HL-60 (cell line): ENCODE data around the gene FEV.

Source experiments
- DNase-seq, 2 experiments: peaks; one replicate each; pipeline ENCODE4 v3.0.0-alpha.2; 2010 to 2020; ENCODE audit warnings: low read depth in 1 of 2, low spot score in 1 of 2
- H3K27ac ChIP-seq: fragments of 250-450 bp; sonication (Bioruptor Pico); replicated peaks from 2 replicates; pipeline ENCODE4 v1.5.1; 2020; ENCODE audit warnings: mild to moderate bottlenecking, moderate library complexity
- H3K27me3 ChIP-seq: fragments of 250-450 bp; sonication (Bioruptor Pico); 2 replicates; pipeline ENCODE4 v1.5.1; 2021; ENCODE audit warnings: mild to moderate bottlenecking, moderate library complexity; ENCODE audit not compliant: insufficient read depth, poor library complexity, severe bottlenecking
- H3K4me3 ChIP-seq: replicated peaks from 2 replicates; pipeline ENCODE4 v1.5.1; 2011; ENCODE audit warnings: mild to moderate bottlenecking, control low read depth, low read length; ENCODE audit not compliant: insufficient read depth
- CTCF ChIP-seq: IDR thresholded peaks from one replicate; pipeline ENCODE4 v1.5.1; 2011; ENCODE audit warnings: low read length, control low read depth, inconsistent platforms; ENCODE audit not compliant: insufficient read depth
- GABPA ChIP-seq: IDR thresholded peaks from 2 replicates; pipeline ENCODE4 v1.6.1; 2012; ENCODE audit warnings: low read depth
- POLR2AphosphoS5 ChIP-seq: IDR thresholded peaks from 2 replicates; pipeline ENCODE4 v1.6.1; 2012; ENCODE audit warnings: low read depth
- SPI1 ChIP-seq: IDR thresholded peaks from 2 replicates; pipeline ENCODE4 v1.6.1; 2012; ENCODE audit warnings: low read depth, mild to moderate bottlenecking, borderline replicate concordance
- TF ChIP-seq, protein P1 (sequence below): IDR thresholded peaks from 2 replicates; pipeline ENCODE4 v1.6.1; 2012; ENCODE audit warnings: low read depth; ENCODE audit not compliant: insufficient replicate concordance

The FEV gene

DNA sequence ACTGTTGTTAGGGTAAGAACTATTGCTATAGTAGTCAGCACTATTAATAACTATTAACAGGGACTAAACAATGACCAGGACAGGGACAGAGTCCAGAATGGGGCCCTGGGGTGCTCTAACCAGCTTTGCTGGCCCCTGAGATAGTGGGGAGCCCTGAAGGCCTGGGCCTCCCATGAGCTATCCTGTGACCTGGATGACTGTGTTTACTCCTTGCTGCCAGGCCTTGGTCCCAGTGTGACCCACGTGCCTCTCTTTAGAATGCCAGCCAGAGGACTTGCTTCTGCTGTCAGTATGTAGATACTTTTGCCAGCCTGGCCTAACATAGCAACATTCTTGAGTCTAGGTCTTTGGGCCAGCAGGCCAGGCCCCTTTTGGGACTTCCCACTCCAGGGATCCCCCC lies 14.1 kb downstream of the FEV start:
- TF ChIP-seq SPI1 = no peak
- TF ChIP-seq GABPA = no peak
- no peak for TF ChIP-seq POLR2AphosphoS5
- no peak for TF ChIP-seq CTCF
- Histone ChIP-seq H3K27me3 (peaks cover 8% of the 10 kb centered on the region), H3K27ac (no peak overlapping the region), H3K4me3 (no peak overlapping the region)
- no peak for DNase-seq

DNA sequence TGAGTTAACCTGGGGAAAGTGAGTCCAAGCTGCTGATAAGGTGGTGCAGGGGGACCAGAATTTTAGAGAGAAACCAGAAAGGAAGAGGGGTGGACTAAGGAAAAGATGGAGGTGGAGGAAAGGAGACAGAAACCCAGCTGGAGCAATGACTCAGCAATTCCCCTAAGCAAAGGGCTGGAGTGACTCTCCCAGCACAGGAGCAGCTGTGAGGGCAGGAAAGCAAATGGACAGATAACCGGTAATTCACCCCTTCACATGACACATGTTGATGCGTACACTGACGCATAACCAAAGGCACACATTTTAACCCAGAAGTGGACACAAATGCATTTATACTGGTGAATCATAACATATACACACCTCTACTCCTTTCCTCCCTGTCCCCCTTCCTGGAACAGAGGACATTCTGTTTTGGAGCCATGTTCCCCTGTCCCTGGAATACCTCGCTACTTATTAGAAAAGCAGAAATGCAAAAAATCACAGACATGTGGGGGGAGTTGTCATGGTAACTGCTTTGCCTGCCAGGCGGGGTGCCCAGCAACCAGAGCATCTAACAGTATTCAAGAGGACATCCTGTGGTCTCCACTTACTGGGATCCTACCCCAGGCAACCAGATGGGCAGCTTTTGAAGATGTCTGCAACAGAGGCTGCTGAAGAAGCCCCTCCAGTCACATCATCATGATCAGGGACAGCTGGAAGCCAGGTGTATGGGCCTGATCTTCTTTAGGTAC lies 20.8 kb downstream of the FEV start:
- Histone ChIP-seq H3K4me3 (no peak overlapping the region), H3K27me3 (peaks cover 55% of the 10 kb centered on the region), H3K27ac (no peak overlapping the region)
- TF ChIP-seq GABPA (no peak), SPI1 (no peak), CTCF (no peak), POLR2AphosphoS5 (no peak)
- DNase-seq = no peak

DNA sequence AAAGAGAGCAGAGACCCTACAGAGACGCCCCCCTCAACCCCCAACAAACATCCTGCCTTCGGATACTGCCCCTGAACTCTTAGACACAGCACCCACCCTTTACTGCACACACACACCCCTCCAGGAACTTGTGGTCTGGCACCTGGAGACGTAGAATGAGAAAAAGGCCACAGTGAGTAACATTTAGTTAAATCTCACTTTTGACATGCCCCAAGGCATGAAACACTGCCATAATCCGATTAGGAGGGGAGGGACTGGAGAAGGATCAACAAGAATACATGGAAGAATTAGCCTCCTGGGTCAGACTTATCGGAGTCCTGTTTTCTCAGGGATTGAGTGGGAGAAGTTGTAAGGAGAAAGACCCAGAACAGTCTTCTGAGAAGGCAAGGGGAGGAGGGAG lies 21.4 kb downstream of the FEV start:
- TF ChIP-seq CTCF (no peak), GABPA (no peak), POLR2AphosphoS5 (no peak), SPI1 (no peak)
- TF ChIP-seq, protein P1, sequence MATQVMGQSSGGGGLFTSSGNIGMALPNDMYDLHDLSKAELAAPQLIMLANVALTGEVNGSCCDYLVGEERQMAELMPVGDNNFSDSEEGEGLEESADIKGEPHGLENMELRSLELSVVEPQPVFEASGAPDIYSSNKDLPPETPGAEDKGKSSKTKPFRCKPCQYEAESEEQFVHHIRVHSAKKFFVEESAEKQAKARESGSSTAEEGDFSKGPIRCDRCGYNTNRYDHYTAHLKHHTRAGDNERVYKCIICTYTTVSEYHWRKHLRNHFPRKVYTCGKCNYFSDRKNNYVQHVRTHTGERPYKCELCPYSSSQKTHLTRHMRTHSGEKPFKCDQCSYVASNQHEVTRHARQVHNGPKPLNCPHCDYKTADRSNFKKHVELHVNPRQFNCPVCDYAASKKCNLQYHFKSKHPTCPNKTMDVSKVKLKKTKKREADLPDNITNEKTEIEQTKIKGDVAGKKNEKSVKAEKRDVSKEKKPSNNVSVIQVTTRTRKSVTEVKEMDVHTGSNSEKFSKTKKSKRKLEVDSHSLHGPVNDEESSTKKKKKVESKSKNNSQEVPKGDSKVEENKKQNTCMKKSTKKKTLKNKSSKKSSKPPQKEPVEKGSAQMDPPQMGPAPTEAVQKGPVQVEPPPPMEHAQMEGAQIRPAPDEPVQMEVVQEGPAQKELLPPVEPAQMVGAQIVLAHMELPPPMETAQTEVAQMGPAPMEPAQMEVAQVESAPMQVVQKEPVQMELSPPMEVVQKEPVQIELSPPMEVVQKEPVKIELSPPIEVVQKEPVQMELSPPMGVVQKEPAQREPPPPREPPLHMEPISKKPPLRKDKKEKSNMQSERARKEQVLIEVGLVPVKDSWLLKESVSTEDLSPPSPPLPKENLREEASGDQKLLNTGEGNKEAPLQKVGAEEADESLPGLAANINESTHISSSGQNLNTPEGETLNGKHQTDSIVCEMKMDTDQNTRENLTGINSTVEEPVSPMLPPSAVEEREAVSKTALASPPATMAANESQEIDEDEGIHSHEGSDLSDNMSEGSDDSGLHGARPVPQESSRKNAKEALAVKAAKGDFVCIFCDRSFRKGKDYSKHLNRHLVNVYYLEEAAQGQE = no peak
- Histone ChIP-seq H3K27ac (no peak overlapping the region), H3K27me3 (peaks cover 61% of the 10 kb centered on the region), H3K4me3 (no peak overlapping the region)
- DNase-seq = no peak

GRCh38 chr2:218962859-218963492 lies 22.0 kb downstream of the FEV start:
- DNase-seq = peak in 1 of 2 experiments; percentile 22
- H3K27me3 ChIP-seq = peaks cover 68% of the 10 kb centered on the region
- TF ChIP-seq POLR2AphosphoS5 = no peak
- TF ChIP-seq, protein P1 = peak; percentile 99
- no peak overlapping the region for H3K27ac ChIP-seq
- H3K4me3 ChIP-seq = no peak overlapping the region
